A673 (cell line): Measurements from ENCODE around the gene OPRL1.

Experiments
- EZH2 ChIP-seq: fragments of 200-600 bp; sonication (generic); IDR thresholded peaks from 2 replicates; pipeline ENCODE4 v1.6.1; 2017; ENCODE audit warnings: borderline replicate concordance, low read depth, mild to moderate bottlenecking, mixed read lengths, antibody characterized with exemption, low read length; ENCODE audit not compliant: poor library complexity, severe bottlenecking
- TF ChIP-seq, protein P1 (sequence below): fragments of 300-800, 200-600 bp; sonication (generic); conservative IDR thresholded peaks from 2 replicates; pipeline ENCODE4 v1.5.1; 2017; ENCODE audit warnings: low read depth, mild to moderate bottlenecking, antibody characterized with exemption, low read length, moderate library complexity, mixed read lengths

DNA sequence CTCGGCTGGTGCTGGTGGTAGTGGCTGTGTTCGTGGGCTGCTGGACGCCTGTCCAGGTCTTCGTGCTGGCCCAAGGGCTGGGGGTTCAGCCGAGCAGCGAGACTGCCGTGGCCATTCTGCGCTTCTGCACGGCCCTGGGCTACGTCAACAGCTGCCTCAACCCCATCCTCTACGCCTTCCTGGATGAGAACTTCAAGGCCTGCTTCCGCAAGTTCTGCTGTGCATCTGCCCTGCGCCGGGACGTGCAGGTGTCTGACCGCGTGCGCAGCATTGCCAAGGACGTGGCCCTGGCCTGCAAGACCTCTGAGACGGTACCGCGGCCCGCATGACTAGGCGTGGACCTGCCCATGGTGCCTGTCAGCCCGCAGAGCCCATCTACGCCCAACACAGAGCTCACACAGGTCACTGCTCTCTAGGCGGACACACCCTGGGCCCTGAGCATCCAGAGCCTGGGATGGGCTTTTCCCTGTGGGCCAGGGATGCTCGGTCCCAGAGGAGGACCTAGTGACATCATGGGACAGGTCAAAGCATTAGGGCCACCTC lies 18.7 kb downstream of the OPRL1 start:
- TF ChIP-seq, protein P1, sequence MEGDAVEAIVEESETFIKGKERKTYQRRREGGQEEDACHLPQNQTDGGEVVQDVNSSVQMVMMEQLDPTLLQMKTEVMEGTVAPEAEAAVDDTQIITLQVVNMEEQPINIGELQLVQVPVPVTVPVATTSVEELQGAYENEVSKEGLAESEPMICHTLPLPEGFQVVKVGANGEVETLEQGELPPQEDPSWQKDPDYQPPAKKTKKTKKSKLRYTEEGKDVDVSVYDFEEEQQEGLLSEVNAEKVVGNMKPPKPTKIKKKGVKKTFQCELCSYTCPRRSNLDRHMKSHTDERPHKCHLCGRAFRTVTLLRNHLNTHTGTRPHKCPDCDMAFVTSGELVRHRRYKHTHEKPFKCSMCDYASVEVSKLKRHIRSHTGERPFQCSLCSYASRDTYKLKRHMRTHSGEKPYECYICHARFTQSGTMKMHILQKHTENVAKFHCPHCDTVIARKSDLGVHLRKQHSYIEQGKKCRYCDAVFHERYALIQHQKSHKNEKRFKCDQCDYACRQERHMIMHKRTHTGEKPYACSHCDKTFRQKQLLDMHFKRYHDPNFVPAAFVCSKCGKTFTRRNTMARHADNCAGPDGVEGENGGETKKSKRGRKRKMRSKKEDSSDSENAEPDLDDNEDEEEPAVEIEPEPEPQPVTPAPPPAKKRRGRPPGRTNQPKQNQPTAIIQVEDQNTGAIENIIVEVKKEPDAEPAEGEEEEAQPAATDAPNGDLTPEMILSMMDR, result no peak
- no peak for TF ChIP-seq EZH2
